SW 1271 (cell line): ENCODE results near the gene SPATA17.
"Not testable (repeated sequence)": the region's sequence is repeated elsewhere in the genome, so short reads cannot be mapped to it uniquely, and the experiment has no call there.

Source experiments
- DNase-seq, 2 experiments: peaks; one replicate each; lab custom pipeline; 2025; lab: John Stamatoyannopoulos, UW

SPATA17 gene, protein sequence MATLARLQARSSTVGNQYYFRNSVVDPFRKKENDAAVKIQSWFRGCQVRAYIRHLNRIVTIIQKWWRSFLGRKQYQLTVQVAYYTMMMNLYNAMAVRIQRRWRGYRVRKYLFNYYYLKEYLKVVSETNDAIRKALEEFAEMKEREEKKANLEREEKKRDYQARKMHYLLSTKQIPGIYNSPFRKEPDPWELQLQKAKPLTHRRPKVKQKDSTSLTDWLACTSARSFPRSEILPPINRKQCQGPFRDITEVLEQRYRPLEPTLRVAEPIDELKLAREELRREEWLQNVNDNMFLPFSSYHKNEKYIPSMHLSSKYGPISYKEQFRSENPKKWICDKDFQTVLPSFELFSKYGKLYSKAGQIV

DNA sequence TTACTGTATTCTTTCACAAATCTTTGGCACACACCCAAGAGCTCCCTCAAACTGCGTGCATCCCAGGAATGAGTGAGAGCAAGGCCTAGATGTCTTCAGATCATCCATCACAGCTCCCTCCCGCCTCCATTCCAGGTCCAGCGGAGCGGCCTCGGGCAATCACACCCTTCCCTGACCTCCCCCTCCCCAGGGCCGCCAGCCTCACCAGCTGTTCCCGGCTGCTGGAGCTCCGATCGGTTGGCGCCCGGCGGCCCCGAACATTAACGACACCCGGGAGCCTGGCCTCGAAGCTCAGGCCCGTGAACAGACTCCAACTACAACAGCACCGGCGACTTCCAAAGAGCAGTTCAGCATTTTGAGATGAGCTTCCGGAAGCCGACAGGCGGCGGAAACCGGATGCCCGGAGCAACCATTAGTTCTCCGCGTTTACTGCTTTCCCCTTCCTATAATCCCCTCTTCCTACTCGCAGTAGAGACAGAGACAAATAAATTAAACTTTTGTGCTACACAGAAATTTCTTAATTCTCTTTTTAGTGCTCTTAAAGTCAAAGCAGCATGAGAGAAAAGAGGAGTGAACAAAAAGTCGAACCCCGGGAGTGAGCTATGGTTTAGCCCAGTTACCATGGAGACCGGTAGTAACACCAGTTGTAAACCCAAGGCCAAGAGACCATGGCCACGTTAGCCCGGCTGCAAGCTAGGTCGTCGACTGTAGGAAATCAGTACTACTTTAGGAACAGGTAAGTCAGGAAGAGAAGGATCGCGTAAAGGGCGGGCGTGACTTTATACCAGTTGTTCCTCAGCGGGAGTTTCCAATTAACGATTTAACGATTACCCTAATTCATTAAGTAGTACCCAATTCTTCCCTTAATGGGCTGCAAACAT, at the start of gene SPATA17, which contains the start of gene GPATCH2:
TSS of gene SPATA17 (plus strand) at position 634 of the 881 bp plus-strand sequence. CDS start at position 669, 35 bp downstream.
TSS of gene GPATCH2 (minus strand) at position 380 of the 881 bp plus-strand sequence. CDS start at position 261, 119 bp downstream.
- peak; percentile 57 to 93 for DNase-seq

DNA sequence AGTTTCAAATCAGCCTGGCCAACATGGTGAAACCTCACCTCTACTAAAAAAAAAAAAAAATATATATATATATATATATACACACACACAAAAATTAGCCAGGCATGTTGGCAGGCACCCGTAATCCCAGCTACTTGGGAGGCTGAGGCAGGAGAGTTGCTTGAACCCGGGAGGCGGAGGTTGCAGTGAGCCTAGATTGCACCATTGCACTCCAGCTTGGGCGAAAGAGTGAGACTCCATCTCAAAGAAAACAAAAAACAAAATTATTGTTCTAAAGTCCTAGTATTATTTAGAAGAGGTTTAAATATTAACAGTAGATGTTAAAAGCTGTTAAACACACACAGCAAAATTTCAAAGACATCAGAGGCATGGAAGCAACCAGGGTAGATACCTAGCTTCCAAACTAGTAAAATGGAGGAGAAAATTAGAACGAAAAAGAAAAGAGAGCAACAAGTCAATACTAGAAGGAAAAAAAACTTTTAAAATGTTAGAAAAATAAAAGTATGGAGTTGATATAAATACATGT, 46.8 kb upstream of the SPATA17 start:
- DNase-seq, result not testable (repeated sequence)

DNA sequence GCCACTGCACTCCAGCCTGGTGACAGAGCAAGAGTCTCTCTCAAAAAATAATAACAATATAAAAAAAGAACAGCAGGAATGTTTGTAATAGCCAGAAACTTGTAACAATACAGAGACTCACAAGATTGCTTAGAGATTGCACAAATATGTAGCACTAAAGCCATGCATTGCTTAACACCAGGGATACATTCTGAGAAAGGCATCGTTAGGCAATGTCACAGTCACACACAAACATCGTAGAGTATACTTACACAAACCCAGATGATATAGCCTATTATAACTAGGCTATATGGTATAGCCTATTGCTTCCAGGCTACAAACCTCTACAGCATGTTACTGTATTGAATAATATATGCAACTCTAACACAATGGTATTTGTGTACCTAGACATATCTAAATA, 45.6 kb upstream of the SPATA17 start:
- DNase-seq, result no peak

DNA sequence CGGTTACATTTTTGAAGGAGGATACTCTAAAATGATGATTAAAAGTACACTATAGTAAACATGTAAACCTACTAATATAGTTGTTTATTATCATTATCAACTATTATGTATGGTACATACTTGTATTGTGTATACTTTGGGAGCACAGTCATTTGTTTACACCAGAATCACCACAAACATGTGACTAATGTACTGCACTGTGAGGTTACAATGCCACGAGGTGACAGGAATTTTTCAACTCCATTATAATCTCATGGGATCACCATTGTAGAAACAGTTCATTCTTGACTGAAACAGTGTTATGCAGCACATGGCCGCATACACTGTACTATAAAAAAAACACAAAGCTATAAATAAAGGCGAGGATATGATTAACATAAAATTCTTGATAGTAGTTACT, 44.6 kb upstream of the SPATA17 start:
- DNase-seq, result no peak

DNA sequence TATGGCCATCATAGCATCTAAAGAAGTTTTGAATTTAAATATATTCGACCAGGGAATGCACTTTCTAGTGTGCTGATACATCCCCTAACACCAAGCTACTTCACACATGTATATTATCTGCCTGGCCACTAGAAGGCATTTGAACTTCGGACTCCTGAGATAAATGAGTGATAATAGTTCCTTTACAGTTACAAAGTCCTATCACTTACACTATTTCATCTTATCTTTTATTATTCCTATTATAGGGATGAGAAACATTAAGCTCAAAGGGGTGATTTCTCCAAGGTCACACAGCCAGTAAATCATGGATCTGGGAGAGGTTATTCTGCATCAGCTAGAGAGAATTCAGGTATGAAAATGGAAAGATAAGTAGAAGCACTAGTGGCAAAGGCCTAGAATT, 40.5 kb upstream of the SPATA17 start:
- DNase-seq, result no peak

DNA sequence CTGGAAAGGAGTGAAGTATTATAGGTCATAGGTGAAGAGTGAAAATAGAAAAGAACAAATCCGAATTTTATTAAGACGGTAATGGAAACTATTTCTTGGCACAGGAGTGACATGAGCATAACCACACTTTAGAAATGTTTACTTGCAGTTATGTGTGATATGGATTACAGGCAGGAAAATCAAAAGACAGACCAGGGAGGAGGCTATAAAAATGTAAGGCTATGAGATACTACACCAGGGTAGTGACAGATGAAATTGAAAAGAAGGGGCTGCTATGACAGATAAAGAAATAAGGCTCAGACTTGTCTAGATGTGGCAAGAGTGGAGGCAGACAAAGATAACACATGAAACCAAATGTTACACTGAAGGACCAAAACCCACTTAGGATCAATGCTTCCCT, 32.0 kb upstream of the SPATA17 start:
- DNase-seq, result no peak

DNA sequence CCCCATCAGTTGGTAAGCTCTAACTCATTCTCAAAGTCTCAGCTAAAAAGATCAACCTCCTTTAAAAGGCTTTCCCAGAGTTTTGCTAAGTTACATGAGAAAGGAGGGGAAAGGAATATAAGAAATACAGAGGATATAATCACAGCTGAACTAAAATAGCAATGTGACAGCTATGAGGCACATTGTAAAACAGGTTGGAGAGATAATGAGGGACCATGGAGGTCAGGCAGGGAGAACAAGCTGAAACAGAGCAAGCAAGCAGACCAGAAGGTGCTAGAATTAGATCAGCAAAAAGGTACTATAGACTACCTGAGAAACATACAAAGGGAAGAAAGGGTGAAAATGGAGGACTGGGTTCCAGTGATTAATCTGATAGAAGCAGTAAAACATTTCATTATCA, 28.8 kb upstream of the SPATA17 start:
- no peak for DNase-seq

DNA sequence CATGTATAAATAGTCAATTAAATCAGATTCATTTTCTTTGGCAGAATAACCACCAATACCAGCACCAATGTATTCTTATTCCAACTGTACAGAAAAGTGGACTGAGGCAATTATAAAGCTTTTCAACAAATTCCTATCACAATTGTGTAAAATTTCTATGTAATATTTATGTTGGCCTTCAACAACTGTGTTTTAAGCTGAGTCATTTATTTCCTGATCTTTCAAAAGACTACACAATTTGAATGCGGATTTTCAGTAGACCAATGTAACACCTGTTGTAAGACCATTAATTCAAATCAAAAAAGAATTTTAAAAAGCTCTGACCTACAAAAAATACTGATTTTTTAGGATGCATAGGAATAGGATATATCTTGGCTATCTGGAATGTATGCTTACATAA, 25.8 kb upstream of the SPATA17 start:
- DNase-seq, result no peak

DNA sequence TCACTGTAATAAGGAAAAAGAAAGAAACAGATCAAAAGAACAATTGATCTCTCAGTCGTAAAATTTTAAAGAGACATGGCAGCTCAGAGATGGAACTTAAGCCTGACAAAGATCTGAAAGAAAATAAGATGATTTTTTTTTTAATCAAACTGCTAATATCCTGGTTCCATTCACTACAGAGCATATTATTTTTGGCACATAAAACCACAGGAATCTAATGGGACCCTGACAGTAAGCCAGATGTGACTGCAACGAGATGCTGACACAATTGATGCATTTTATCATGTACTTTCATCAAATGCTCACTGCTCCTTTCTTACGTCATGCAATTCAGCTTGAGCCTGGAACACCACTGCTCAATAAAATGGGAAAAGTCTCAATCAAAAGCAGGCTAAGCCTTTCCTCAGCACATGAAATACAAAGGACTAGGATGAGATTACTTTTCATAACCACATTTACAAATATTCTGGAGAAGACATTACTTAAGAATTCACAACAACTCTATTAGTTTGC, 16.9 kb upstream of the SPATA17 start:
- no peak for DNase-seq

DNA sequence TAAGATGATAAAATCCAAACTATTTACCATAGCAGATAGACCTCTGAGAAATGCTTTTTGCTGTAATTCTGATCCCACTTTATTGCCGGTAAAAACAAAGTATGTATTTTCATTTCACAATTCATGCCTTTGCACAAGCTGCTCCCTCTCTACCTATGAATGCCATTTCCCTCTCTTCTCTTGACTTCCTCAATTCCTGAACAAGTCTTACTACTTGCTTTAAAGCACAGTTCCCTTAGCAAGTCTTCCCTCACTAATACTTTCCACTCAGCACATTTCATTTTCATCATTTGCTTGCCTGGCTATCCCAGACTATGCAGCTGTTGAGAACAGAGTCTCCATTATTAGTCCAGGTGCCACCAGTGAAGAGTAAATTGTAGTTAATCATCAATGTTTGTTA, 14.0 kb upstream of the SPATA17 start:
- DNase-seq, result no peak

DNA sequence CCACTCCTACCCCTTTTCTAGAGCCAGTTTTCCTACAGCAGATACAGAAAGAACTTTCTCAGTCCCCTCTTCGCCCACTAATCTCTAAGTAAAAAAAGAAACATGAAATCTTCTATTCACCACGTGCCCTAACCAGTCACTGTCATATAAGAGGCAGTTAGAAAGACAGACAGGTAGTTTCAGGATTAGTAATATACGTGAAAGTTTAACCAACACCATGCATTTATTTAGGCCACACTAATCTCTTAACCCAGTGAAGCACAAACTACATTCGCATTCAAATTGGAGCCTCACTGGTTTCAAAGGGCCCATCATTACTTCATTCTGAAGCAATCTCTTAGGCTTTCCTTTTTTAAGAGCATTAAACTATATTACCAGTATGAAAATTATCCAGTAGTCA, 10.3 kb upstream of the SPATA17 start:
- DNase-seq, result no peak

DNA sequence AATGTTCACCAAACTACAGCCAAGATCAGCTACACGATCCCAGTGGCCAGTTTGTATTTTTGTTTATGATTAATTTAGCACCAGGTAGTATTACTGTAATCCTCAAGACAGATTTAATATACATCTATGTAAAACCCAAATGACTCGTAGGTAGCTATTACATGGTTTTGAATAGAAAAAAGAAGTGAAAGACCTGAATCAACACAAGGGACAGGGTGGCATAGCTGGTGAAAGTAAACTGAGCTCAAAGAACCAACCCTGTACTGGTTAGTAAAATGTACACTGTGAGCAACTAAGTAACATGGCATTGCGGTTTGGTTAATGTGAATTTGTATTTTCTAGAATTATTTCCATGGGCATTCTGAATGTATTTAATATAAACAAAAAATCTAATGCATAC, 9.1 kb upstream of the SPATA17 start:
- DNase-seq, result no peak

DNA sequence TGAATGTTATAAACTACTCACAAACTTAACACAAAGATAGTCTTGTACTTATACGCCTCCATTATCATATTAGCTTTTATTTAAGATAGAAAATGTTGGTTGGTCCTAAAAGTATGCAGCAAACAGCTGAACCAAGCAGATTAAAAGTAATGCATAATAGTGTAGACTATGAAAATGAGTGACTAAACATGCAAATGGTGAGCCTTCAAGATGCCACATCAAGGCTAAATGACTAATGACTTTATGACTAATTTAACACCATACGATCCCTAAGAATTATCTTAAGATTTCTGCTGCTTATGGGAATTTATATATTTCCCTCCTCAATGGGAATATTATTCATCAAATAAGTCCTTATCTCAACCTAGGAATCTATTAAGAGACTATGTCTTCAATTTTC, 4.8 kb upstream of the SPATA17 start:
- no peak for DNase-seq

DNA sequence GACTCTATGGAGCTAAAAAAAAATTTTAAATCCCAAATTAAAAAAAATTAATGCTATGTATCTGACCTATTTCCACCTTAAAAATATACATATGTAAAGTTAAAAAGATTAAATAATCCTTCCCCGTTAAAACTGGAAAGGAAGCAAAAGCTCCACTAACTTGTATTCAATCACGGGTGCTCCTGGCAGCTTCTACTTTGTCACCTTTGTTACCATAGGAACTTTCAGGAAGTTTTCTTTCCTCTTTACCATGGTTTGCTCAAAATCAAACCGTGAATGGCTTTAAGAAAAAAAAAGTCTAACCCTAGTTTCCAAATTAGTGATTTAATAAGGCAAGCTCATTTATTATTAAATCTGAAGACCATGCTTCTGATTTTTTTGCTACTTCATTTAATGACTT, 3.7 kb upstream of the SPATA17 start:
- DNase-seq, result no peak

DNA sequence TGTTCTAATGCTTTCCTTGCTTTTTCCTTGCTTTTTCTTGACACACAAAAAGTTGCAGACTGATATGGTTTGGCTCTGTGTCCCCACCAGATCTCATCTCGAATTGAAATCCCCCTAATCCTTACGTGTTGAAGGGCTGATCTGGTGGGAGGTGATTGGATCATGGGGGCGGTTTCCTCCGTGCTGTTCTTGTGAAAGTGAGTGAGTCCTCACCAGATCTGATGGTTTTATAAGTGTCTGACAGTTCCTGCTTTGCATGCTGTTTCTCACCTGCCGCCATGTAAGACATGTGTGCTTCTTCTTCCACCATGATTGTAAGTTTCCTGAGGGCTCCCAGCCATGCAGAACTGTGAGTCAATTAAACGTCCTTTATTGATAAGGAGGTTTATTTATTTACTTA, 11.3 kb downstream of the SPATA17 start:
- no peak for DNase-seq

DNA sequence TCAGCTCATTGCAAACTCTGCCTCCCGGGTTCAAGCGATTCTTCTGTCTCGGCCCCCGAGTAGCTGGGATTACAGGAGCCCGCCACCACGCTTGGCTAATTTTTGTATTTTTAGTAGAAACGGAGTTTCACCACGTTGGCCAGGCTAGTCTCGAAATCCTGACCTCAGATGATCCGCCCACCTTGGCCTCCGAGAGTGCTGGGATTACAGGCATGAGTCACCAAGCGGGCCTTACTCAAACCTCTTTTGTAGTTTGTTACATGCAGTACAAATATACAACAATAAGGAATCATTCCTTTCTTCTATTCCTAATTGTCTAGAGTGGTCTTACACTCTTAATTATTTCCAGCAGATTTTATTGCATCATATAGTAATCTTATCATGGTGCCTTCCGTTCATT, 16.6 kb downstream of the SPATA17 start:
- no peak for DNase-seq

DNA sequence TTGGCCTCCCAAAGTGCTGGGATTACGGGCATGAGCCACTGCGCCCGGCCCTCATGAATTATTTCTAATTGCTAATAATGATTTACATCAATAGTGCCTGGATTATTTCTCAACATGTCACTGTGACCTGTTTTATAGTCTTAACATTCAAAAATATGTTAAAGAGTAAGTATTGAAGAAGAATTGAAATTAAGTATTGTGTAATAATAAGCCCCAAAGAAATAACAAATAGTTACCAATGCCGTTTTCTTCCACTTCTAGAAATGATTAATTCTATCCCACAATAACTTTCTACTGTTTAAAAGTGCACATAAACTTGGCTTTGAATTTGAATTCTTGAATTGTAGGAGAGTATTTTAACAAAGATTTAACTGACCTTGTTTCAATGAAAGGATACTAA, 19.5 kb downstream of the SPATA17 start:
- DNase-seq, result no peak

DNA sequence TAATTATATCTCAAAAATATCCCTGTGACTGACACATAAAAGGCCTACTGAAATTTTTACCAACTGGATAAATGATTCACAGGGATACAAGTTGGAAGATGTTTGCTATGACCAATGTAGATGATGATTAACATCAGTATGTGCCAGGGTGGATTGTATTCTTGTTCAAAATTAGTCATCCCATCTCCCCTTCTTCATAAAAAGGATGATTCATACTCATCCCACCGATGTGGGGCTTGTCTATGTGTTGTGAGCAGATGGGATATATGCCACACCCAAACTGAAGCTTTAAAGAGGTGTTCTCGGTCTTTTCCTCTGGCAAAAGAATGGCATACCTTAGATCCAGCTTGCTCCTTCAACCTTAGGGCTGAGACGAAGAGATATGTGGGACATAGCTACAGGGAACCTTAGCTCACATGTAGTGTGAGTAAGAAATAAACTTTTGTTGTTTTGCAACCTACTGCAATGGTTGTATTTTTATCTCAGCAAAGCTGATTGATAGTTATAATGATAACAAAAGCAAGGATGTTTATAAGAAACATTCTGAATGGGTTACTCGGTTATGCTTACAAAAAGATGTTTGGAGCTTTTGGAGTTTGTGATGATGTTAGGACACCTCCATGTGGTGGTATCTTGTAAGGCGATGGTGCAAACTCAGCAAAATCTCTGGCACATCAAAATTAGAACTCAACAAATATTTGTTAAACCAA, 29.4 kb downstream of the SPATA17 start:
- DNase-seq, result no peak

DNA sequence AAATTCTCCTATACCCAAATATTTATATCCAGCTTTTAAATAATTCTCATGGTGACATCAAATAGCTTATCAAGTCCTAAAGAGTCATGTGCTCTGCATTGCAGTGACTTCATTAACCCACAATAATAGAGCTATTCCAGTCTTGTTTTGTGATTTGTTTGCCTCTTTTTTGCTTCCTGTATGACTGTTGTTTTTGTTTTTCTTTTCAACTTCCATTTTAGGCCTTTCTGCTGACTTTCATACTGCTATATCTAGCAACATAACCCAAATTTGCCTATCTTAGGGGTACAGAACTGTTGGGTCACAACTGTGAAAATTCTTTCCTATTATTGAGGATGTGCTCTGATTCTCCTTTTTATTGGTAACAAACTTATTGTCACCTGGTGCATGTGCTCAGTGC, 30.3 kb downstream of the SPATA17 start:
- no peak for DNase-seq

DNA sequence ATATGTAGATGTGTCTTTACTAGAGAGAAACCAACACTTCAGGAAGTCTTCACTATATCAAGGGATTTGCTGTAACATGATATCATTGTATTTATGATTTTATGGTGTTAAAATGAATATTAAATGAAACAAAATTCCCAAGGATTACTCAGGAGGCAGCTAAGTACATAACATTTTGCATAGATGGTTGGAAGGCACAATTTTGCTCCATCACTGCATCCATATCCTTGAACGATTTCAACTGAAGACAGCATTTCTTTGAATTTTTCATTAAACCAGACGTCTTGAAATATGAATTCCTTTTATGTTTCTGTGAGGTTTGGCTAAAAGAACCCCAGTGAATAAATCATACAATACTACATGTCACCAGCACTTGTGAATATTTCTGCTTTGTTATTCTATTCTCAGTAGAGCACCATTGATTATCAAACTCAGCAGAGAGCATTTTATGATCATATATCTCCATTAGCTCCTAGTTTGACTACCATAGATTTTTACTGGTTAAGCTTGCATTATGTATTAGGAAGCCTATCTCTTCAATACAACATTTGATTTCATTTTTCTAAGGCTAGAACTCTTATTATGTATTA, 37.3 kb downstream of the SPATA17 start:
- no peak for DNase-seq

DNA sequence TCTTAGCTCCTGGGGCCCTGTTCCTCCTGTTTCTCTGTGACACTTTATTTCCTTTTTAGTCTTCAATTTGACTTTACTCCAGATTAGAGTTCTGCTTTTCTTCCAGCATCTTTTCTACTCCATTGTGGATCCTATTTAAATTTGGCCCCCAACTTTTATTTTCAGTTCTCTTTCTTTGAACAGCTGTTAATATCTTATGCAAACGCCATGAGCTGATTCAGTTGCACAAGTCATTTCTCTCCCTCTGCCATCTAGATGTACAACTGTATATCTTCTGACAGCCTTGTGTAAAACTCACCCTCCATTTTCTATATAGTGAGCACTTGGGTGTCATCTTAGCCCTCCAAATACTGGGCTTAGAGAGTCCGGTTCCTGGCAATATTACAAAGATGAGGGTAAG, 42.2 kb downstream of the SPATA17 start:
- DNase-seq, result no peak
